NCI-H2081 (cell line): ENCODE results near the gene ERCC4.

Source experiments
- DNase-seq, 2 experiments: peaks; one replicate each; lab custom pipeline; 2025; lab: John Stamatoyannopoulos, UW

Gene ERCC4

GRCh38 chr16:13948086-13948485 is 28.1 kb downstream of the ERCC4 start:
- DNase-seq: no peak

DNA sequence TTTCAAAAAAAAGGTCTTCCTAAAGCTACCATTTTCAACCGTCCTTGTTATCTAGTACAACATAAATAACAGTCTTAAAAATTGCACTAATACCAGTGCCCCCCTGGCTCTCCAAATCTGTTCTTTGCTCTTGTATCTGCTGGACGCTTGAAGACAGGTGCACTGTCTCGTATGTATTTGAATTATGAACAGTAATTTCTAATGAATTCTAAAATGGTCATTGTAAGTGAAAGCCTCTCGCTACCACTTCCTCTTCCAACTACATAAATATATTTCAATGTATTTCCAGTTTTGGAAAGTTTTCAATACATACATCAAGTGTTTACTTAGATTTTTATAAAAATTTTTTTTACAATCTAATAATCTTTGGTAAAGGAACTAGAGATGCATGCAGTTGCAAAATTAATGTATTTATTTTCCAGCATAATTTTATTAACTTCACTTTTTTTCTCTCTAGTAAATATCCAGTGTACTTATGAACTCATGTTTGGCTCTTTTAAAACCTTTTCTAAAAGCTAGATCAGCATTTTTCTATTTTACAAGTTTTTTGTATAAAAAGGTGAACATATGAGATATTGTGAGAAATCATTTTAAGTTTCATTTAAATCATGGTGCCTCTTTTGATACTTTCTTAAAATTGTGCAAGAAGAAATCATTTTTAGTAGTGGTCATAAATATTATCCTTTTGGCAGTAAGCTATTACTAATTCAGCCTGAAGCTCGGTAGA is 31.0 kb downstream of the ERCC4 start:
- no peak for DNase-seq

DNA sequence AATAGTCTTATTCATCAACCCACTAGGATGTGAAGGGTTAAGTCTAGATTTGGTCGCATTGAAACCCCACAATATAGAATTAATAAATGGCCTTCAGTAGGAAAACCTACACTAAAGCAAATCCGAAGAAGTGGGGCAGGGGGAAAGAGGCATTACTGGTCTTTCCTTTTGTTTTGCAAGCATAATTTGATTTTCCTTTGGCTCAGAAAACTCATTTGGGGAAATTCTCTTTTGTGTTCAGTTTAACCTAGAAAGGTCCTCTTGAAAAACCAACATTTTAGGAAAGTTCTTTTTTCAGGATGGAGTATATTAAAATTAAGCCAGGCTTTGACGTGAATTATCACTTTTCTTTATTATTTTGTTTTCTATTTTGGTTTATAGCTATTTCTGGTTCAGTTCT is 31.7 kb downstream of the ERCC4 start:
- no peak for DNase-seq

DNA sequence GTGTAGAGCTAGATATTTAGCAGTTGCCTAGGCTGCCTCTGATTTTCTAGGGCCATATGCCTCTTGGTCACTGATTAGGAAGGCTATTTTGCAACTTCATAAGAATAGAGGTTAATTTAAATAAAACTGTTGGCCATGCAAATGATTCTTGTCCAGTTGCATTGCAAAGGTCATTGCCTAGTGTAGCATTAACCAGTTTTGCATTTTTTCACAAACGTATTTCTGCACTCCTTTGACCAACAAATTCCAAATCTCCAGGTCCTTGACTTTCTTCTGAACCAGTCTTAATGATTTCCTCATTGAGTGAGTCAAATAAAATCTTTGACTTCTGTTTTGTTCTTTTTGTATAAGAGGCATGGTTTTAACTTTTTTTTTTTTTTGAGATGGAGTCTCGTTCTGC is 33.5 kb downstream of the ERCC4 start:
- no peak for DNase-seq

DNA sequence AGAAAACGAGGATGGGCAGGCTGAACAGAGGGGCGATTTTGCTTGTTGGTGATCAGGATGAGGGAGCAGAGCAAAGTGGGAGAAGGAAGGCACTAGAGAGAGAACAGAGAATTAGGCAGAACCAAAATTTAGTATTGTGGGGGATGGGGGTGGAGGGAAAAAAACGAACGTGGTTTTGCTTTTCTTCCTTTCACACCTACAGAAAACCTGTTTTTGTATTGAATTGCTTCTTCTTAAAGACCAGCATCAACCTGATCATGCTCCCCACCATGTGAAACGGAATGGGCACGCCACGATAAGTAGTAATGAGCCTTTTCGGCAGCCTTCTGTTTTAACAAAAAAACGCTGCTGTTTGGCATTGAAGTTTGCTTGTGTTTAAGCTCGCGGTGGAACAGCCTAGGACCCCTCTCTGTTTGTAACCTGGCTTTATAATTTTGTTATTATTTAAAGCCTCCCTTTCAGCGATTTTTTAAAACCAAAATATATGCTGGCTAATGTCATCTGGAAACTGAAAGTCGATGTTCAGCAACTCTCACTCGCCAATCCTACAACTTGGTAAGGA is 36.8 kb downstream of the ERCC4 start:
- DNase-seq: no peak

DNA sequence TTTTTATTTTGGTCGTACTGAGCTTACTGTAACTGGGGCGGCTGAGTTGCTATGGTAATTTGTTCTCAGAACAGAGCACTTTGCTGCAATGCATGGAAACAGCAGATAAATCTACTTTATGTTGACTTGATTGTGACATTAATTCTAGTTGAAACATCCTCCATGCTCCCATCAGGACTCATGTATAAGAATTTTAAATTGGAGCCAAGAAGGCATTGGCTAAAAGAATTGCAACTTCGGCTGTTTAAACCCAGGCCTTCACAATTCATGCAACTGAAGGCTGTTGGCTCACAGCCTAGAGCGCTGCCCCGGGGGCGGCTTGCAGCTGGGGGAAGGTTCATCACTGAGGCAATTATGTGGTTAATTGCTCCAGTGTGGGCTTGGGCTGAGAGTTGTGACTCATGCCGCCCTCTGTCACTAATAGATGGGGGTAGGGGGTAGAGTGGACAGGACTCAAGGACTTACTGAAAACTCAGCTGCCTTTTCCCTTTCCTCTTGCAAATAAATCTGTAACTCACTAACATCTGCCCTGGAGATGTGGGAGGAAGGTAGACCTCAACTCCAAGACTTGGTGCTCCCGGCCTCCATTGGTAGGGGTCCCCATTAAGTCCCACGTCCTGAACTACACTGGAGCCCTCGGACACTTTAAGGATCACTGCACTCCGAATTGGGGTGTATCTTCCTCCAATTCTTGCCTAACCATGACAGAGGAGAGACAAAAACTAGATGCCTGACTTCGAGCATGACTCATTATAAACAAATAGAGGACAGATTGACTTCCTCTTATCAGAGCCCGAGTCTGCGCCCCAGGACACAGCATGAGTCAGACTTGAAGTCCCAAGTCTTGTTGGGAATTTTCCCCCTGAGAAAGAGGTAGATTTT is 37.5 kb downstream of the ERCC4 start:
- peak; percentile 51 to 84 for DNase-seq

DNA sequence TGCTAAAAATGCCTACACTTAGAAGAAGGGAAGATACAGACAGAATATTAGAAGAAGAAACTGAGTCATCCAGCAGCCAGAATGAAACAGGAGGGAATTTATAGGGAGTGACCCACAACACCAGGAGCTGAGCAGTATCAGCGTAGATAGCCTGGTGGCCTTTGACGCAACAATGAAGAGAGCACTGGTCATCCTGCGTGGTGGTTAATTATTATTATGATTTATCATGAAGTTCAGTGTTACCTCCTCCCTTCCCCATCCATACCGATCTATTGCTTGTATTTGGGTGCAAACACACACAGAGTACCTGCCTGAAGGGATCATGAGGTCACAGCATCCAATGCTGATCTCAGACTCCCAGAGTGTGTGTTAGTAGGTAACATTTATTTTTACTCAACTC is 38.5 kb downstream of the ERCC4 start:
- DNase-seq: no peak

DNA sequence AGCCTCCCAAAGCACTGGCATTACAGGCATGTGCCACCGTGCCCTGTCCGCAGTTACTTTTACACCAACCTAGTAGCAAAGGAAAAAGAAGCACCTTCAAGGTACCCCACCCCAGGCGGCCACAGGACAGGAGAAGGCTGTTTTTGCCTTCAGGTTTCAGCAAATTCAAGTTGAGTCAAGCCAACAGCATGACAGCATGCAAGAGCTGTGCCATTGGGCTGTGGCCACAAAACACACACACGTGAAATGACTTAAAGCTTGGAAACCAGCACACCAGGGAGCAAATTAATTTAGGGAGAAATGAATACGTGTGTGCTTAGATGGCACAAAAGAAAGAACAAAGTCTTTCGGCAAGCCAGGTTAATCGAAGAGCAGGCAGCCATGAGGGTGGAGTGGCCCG is 39.7 kb downstream of the ERCC4 start:
- no peak for DNase-seq

DNA sequence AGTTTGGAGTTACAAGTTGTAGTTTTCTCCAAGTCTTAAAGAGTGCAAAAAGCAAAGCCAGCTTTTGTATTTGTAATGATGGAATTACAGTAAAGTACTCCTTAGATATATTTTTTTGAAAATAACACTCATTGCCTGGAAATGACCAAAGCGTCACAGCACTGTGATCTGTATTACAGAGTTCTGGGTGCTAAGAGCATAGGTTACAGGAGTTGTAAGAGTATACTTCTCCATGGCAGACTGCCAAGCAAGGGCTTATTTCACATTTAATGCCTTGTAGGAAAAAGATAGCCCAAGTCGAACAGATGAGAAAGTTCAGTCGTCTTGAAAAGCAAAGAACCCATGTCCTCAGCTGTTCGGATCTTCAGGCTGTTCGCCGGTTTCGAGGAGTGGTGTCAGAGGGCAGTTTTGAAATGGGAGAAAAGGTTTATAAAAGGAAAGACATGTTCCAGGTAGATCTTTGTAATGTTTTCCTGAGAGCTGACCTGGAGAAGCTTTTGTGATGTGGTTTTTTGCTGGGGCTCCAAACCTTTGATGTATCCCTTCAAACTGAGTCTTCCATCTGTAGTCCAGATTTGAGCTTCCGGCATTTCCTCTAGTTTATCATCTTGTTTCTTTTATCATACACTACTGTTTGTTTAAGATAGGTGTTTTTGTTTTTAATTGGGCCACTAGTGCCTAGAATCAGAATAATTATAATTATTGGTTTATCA is 41.3 kb downstream of the ERCC4 start:
- no peak for DNase-seq

- no peak for DNase-seq
These were observed 42.3 kb downstream of the ERCC4 start for GRCh38 chr16:13962232-13962631.

- DNase-seq: no peak
These were observed 48.9 kb downstream of the ERCC4 start for GRCh38 chr16:13968835-13969234.

DNA sequence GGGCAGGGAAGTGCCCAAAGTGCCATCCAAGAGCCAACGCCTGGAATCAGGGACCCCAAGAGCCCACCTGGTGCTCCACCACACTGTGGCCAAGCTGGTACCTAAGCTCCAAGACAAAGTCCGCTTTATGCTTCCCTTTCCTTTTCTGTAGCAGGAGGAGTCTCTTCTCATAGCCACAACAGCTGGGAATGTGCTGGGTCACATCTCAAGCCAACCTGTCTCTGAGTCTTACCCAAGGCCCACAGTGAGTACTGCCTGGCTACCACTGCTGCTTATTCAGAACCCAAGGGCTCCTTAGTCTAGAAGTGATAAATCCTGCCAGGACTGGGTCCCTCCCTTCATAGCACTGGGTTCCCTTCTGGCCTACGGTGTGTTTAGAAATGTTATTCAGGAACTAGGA is 49.8 kb downstream of the ERCC4 start:
- no peak for DNase-seq

DNA sequence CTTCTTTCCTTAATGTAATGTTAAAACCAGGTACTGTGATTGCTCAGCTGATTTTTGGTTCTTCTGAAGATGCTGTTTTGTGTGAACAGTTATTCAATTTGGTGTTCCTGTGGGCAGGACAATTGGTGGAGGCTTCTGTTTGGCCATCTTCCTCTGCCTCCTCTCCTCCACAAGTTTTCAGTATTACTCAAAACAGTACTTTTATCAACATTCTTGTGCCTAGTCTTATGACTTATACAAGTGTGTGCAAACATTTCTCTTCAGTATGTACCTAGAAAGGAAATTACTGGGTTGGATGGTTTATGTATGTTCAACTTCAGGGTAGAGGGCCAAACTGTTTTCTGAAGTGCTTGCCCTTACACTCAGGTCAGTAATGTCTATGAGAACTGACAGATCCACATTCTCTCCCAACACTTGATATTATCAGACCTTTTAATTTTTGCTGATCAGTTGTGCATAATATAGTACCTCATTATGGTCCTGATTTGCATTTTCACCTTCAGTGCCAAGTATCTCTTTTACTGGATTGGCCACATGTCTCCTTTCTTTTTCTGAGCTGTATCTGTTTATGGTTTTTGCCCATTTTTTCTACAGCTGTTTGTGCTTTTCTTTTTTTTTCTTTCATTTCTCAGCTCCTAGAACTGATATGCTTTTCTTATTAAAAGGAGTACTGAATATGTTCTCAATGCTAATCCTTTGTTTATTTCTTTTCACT is 50.9 kb downstream of the ERCC4 start:
- DNase-seq: no peak

GRCh38 chr16:13973321-13974023 is 53.5 kb downstream of the ERCC4 start:
- DNase-seq: no peak

GRCh38 chr16:13977177-13977576 is 57.2 kb downstream of the ERCC4 start:
- no peak for DNase-seq

GRCh38 chr16:13982451-13982850 is 62.5 kb downstream of the ERCC4 start:
- DNase-seq: no peak

GRCh38 chr16:13983625-13984024 is 63.7 kb downstream of the ERCC4 start:
- no peak for DNase-seq

- DNase-seq: no peak
These were observed 64.8 kb downstream of the ERCC4 start for GRCh38 chr16:13984794-13985193.

DNA sequence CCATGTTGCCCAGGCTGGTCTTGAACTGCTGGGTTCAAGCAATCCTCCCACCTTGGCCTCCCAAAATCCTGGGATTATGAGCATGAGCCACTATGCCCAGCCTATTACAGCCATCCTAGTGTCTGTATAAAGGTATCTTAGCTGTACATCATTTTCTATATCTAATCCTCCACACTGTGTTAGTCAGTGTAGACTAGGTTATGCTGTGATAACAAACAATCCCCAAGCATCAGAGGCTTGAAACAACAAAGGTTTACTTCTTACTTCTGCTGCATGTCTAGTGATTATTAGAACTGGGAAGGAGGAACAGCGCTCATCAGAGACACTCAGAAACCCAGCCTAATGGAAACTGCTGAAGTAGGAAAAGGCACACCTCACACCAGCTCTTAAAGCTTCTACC is 68.1 kb downstream of the ERCC4 start:
- DNase-seq: no peak

DNA sequence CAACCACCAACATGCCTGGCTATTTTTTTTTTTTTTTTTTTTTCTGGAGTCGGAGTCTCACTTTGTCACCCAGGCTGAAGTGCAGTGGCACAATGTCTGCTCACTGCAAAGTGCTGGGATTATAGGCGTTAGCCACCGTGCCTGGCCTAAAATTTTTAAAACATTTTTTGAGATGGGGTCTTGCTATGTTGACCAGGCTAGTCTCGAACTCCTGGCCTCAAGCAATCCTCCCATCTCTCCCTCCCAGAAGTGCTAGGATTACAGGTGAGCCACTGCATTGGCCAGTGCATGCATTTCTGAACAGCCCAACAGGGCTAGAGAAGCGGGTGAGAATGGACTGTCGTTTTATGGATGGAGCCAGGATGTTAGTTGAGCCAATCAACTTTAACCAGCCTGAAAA is 72.4 kb downstream of the ERCC4 start:
- no peak for DNase-seq

DNA sequence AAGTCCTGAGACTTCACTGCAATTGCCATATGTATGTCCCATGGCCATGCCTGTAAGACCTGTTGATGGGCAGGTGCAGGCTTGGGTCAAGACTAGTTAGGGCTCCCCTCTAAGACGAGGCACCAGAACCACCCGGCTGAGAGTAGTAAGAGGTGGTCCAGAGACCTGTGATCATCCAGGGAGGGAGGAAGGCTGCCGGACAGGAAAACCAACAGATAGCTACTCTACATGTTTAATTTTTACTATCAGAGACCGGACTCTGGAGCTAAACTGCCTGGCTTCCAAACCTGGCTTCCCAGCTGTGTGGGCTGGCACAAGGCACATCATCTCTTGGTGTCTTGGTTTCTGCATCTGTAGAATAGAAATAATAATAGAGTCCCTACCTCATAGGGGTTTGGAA is 73.0 kb downstream of the ERCC4 start:
- DNase-seq: no peak
